ENCODE measurements around the gene ADAMTSL1.

The ADAMTSL1 gene

DNA sequence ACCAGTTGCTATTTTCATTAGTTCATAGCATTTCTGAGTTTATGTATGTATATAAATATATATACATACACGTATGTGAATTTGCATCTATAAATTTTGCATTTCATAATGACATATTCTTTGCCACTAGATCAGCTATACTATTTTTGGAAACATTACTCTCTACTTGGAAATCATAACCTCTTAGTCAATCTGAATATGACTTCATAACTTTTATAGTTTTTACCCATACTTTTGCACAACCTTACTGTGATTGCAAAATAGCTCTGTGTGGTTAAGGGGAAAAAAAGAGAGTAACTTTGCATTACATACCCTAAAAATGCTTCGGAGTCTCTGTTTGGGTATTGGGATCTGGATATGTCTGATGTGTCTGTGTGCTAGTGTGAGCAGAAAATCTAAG lies 44.9 kb upstream of the ADAMTSL1 start:
- no peak overlapping the region for H3K9ac ChIP-seq (ENCODE audit: low read length)
- H2AFZ ChIP-seq (ENCODE audit: low read depth, low read length, severe bottlenecking) = no peak overlapping the region
- no peaks in the 10 kb centered on the region for H3K36me3 ChIP-seq (ENCODE audit: low read length)
- no peaks in the 10 kb centered on the region for H3K9me2 ChIP-seq (replicated peaks; ENCODE audit: insufficient read depth, low read length)
- H3K79me2 ChIP-seq (ENCODE audit: insufficient read depth, low read length) = no peaks in the 10 kb centered on the region
- H3K27me3 ChIP-seq (ENCODE audit: low read length) = no peaks in the 10 kb centered on the region
- H3F3A ChIP-seq (ENCODE audit: insufficient read depth) = no peaks in the 10 kb centered on the region
- TF ChIP-seq EZH2phosphoT487 (conservative IDR thresholded peaks at IDR 0.05; ENCODE audit: low read length) (no peak), CTCF (IDR thresholded peaks at IDR 0.05; ENCODE audit: insufficient read depth, low read length, poor library complexity, severe bottlenecking) (no peak)
- H3K9me3 ChIP-seq (ENCODE audit: insufficient read depth, low read length) = no peaks in the 10 kb centered on the region
- H3K4me2 ChIP-seq (ENCODE audit: low read depth, low read length, poor library complexity, severe bottlenecking) = no peak overlapping the region
- H3K4me3 ChIP-seq (ENCODE audit: insufficient read depth, low read length, poor library complexity, severe bottlenecking) = no peak overlapping the region
- H4K20me1 ChIP-seq (ENCODE audit: low read depth, low read length) = no peaks in the 10 kb centered on the region
- H3K27ac ChIP-seq (ENCODE audit: low read depth, low read length) = no peak overlapping the region

- Histone ChIP-seq H4K20me1 (ENCODE audit: low read depth, low read length) (no peaks in the 10 kb centered on the region), H3K4me2 (ENCODE audit: low read depth, low read length, poor library complexity, severe bottlenecking) (no peak overlapping the region), H3K27me3 (ENCODE audit: low read length) (no peaks in the 10 kb centered on the region), H3F3A (ENCODE audit: insufficient read depth) (no peaks in the 10 kb centered on the region), H3K9me3 (ENCODE audit: insufficient read depth, low read length) (no peaks in the 10 kb centered on the region), H2AFZ (ENCODE audit: low read depth, low read length, severe bottlenecking) (no peak overlapping the region), H3K9ac (ENCODE audit: low read length) (no peak overlapping the region), H3K27ac (ENCODE audit: low read depth, low read length) (no peak overlapping the region), H3K36me3 (ENCODE audit: low read length) (no peaks in the 10 kb centered on the region), H3K9me2 (replicated peaks; ENCODE audit: insufficient read depth, low read length) (no peaks in the 10 kb centered on the region), H3K79me2 (ENCODE audit: insufficient read depth, low read length) (no peaks in the 10 kb centered on the region), H3K4me3 (ENCODE audit: insufficient read depth, low read length, poor library complexity, severe bottlenecking) (no peak overlapping the region)
- TF ChIP-seq EZH2phosphoT487 (conservative IDR thresholded peaks at IDR 0.05; ENCODE audit: low read length) = no peak
- no peak for TF ChIP-seq CTCF (IDR thresholded peaks at IDR 0.05; ENCODE audit: insufficient read depth, low read length, poor library complexity, severe bottlenecking)
These were observed 40.3 kb upstream of the ADAMTSL1 start for GRCh38 chr9:18433620-18434019.

- H3K4me2 ChIP-seq (ENCODE audit: low read depth, low read length, poor library complexity, severe bottlenecking) = no peak overlapping the region
- TF ChIP-seq EZH2phosphoT487 (conservative IDR thresholded peaks at IDR 0.05; ENCODE audit: low read length) (no peak), CTCF (IDR thresholded peaks at IDR 0.05; ENCODE audit: insufficient read depth, low read length, poor library complexity, severe bottlenecking) (no peak)
- H3K9me3 ChIP-seq (ENCODE audit: insufficient read depth, low read length) = no peaks in the 10 kb centered on the region
- H3K4me3 ChIP-seq (ENCODE audit: insufficient read depth, low read length, poor library complexity, severe bottlenecking) = no peak overlapping the region
- no peaks in the 10 kb centered on the region for H3K27me3 ChIP-seq (ENCODE audit: low read length)
- no peak overlapping the region for H3K9ac ChIP-seq (ENCODE audit: low read length)
- H3F3A ChIP-seq (ENCODE audit: insufficient read depth) = no peaks in the 10 kb centered on the region
- no peaks in the 10 kb centered on the region for H3K9me2 ChIP-seq (replicated peaks; ENCODE audit: insufficient read depth, low read length)
- no peak overlapping the region for H3K27ac ChIP-seq (ENCODE audit: low read depth, low read length)
- H3K36me3 ChIP-seq (ENCODE audit: low read length) = no peaks in the 10 kb centered on the region
- no peaks in the 10 kb centered on the region for H3K79me2 ChIP-seq (ENCODE audit: insufficient read depth, low read length)
- no peaks in the 10 kb centered on the region for H4K20me1 ChIP-seq (ENCODE audit: low read depth, low read length)
- H2AFZ ChIP-seq (ENCODE audit: low read depth, low read length, severe bottlenecking) = no peak overlapping the region
These were observed 36.4 kb upstream of the ADAMTSL1 start for GRCh38 chr9:18437315-18438201.

Measured in SU-DHL-6 (cell line).